GM19395 (cell line): ENCODE measurements around the gene PCDH17.

ENCODE experiments used
- ATAC-seq: cut with Tn5 transposase; IDR thresholded peaks from one replicate; pipeline ENCODE4 v1.9.1; 2021; ENCODE audit warnings: mild to moderate bottlenecking, moderate library complexity; ENCODE audit not compliant: unreplicated experiment

The PCDH17 gene

GRCh38 chr13:57633950-57634838 is 2.6 kb downstream of the PCDH17 start:
- no peak for ATAC-seq

GRCh38 chr13:57634839-57635165 is 3.3 kb downstream of the PCDH17 start:
- no peak for ATAC-seq

GRCh38 chr13:57635541-57636085 is 4.1 kb downstream of the PCDH17 start:
- no peak for ATAC-seq

- ATAC-seq: no peak
These were observed 5.3 kb downstream of the PCDH17 start for GRCh38 chr13:57636816-57637215.

DNA sequence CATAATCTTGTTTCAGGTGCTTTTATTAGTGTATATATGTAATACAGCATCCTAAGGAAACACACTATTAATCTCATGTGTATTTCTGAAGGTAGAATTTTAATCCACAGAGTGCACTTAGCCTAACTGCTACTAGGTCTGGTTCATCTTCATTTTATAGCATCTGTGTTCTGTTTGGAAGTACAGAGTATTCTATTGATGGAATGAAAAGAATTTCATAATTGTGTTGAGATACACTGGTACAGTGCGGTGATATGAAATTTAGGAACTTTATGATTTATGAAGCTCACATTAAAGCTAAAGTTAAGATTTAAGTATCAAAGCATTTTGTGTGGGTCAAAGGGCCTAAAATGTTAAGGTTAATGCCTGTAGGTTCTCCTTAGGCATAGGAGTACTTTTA is 6.0 kb downstream of the PCDH17 start:
- no peak for ATAC-seq

GRCh38 chr13:57638186-57638890 is 6.8 kb downstream of the PCDH17 start:
- ATAC-seq: no peak

DNA sequence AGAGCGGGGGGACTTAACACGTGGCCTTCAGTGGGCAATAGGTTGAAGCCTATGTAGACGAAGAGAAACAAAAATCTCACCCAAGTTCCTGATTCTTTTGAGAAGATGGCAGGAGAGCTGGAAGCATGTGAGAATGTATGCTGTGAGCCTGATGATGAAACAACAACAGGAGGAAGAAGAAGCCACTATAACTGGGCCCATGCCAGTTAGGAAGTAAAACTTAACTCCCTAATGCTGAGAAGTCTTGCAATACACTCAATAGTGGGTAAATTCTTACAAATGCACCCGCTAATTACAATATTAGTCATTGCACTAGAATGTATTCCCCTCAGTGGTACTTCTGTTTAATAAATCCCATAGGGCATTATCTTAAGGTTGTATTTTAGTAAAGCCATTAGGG is 9.1 kb downstream of the PCDH17 start:
- ATAC-seq: no peak

GRCh38 chr13:57641051-57641450 is 9.5 kb downstream of the PCDH17 start:
- ATAC-seq: no peak

GRCh38 chr13:57644106-57644505 is 12.6 kb downstream of the PCDH17 start:
- ATAC-seq: no peak

DNA sequence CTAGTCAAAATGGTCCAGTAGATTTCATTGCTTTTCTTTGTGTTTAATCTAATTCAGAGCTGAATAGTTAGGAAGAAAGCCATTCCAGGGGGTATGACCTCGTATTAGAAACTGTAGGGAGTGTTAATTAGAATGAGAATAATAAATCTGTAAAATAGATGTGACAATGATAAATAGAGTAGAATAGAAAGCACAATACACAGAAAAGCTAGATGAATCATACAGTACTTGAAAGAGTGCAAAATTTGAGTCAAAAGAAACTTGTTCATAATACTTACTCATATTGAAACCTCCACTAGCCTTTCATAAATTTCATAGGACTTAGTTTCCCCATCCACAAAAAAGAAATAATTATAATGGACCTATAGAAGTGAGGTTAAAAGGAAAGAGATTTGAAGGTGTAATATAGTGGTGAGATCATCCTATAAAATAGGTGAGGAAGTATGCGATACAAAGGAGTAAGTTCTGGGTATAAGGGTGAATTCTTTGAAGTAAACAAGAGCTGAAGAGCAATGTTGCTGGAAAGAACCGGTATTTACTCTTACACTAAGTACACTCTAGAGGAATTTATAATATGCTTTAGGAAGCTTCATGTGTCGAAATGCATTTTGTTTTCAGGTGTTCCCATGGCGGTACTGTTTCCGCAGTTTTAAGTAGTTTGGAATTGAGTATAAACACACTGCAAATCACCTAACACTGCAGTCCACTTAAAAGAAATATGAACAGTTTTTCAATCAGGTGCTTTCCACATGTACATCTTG is 21.9 kb downstream of the PCDH17 start:
- no peak for ATAC-seq

- no peak for ATAC-seq
These were observed 33.9 kb downstream of the PCDH17 start for GRCh38 chr13:57665481-57665880.

- no peak for ATAC-seq
These were observed 34.8 kb downstream of the PCDH17 start for GRCh38 chr13:57666131-57666953.

GRCh38 chr13:57672168-57672567 is 40.6 kb downstream of the PCDH17 start:
- no peak for ATAC-seq

GRCh38 chr13:57673197-57673596 is 41.7 kb downstream of the PCDH17 start:
- ATAC-seq: no peak

DNA sequence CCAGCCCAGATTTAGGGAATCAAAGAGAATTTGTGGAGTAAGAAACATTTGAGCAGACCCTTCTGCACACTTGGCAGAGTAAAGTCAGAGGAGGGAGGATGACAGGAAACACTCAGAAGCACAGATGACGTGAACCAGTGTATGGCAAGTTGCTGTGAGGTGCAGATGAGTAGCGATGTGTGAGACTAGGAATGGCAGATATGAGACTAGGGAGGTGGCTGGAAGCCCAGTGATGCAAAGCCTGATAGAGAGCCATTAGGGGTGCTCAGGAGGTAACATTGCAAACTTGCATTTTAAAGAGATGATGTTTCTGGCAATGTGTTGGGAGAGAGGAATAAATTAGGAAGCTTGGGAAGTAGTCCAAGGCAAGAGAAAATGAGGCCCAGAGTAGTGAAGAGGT is 44.0 kb downstream of the PCDH17 start:
- ATAC-seq: no peak

DNA sequence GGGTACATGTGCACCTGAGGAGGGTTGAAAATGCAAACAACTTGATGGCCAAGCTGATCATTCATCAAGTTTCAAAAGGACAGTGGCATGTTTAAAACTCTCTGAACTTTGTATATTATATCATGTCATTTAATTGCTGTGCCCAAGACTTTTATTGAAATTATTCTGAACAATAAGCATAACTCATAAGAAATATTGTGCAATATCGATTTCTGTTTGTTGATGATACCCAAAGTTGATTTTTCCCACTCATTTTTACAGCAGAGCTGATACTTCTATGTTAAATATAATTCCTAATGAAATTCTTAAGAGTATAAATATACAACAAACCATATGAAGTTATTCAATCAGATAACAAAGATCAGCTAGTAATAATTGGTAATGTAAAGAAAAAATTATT is 49.1 kb downstream of the PCDH17 start:
- no peak for ATAC-seq

GRCh38 chr13:57682128-57682716 is 50.7 kb downstream of the PCDH17 start:
- ATAC-seq: no peak

DNA sequence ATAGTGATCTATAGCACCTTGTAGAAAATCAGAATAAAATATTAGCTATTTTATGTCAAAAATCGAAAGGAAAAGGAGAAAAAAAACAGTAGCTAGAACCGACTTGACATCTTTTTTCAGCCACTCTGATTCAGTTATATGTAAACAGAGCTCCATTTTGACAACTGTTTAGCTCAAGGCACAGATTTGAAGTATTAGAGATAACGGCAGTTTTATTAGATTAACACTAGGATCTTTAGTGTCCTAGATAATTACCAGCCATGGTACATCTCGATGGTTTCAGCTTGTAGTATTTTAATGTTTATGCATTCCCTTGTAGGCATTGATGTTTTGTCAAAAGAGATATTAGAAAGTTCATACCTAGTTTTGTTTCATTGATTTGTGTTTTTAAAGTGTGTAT is 67.3 kb downstream of the PCDH17 start:
- no peak for ATAC-seq

- no peak for ATAC-seq
These were observed 72.5 kb downstream of the PCDH17 start for GRCh38 chr13:57704031-57704430.

DNA sequence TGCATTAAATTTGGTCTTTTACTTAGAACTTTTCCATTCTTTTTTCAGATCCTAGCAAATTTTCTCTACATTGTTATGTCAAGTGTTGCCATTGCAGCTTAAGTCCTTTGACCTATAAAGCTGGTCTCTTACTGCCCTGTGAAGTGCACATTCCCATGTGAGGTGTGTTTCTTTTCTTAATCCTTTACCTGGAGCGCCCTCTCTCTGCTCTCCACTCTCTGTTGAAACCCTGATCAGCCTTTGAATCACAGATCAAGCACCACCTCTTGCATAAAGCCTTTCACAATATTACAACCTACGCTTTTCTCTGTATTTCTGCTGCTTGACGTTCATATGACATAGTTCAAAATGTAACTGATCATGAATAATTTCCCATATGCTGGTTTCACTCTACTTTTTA is 84.8 kb downstream of the PCDH17 start:
- no peak for ATAC-seq
